Kidney (tissue), 14 donors: Measurements from ENCODE around the gene STAG1. TPM values are rescaled to one million over a fixed set of nuclear protein-coding genes. Genes with fewer than 3 reads are reported as not detected.

ENCODE experiments used
- DNase-seq, 5 donors: peaks; one replicate each; pipeline ENCODE4 v3.0.0-alpha.2; 2013 to 2020
- FAIRE-seq: peaks from 2 replicates; lab custom pipeline; 2012; peaks lifted over from hg19 to GRCh38; lab: Jason Lieb, UNC
- H3K27ac ChIP-seq, 2 donors: one replicate each; pipeline ENCODE4 v1.7.0; 2013; ENCODE audit warnings: low read depth in 2 of 2, low read length in 2 of 2, inconsistent platforms in 1 of 2
- H3K27me3 ChIP-seq: one replicate; pipeline ENCODE4 v1.7.1; 2013; ENCODE audit warnings: low read length, inconsistent platforms; ENCODE audit not compliant: control insufficient read depth, insufficient read depth
- H3K36me3 ChIP-seq, 3 donors: one replicate each; pipeline versions ENCODE4 v1.7.0 to v1.7.1; 2013; ENCODE audit warnings: low read length in 3 of 3, control low read depth in 1 of 3, inconsistent platforms in 1 of 3; ENCODE audit not compliant: insufficient read depth in 3 of 3, control insufficient read depth in 2 of 3
- H3K4me1 ChIP-seq, 3 donors: one replicate each; pipeline versions ENCODE4 v1.7.0 to v1.7.1; 2013; ENCODE audit warnings: low read length in 3 of 3, inconsistent platforms in 1 of 3, low read depth in 1 of 3; ENCODE audit not compliant: control insufficient read depth in 2 of 3, insufficient read depth in 2 of 3
- H3K4me3 ChIP-seq, 3 donors: one replicate each; pipeline versions ENCODE4 v1.7.0 to v1.8.1; 2013; ENCODE audit warnings: low read length in 3 of 3, control low read depth in 1 of 3, inconsistent platforms in 1 of 3
- H3K9ac ChIP-seq, 3 donors: one replicate each; pipeline versions ENCODE4 v1.7.0 to v1.7.1; 2013; ENCODE audit warnings: low read length in 3 of 3, control low read depth in 1 of 3, inconsistent platforms in 1 of 3
- H3K9me3 ChIP-seq, 3 donors: one replicate each; pipeline versions ENCODE4 v1.7.0 to v1.7.1; 2013; ENCODE audit warnings: low read length in 3 of 3, control low read depth in 1 of 3, inconsistent platforms in 1 of 3; ENCODE audit not compliant: control insufficient read depth in 2 of 3, insufficient read depth in 1 of 3
- CTCF ChIP-seq: IDR thresholded peaks from 3 replicates; pipeline ENCODE4 v1.5.1; 2012; ENCODE audit warnings: mild to moderate bottlenecking, moderate library complexity, borderline replicate concordance; ENCODE audit not compliant: insufficient read depth; ENCODE audit errors: extremely low read depth
- intact Hi-C: fragments of 100-400 bp; cut with DNase I; formaldehyde crosslinking; loops from one replicate; pipeline ENCODE4 v1.11.1; 2022
- polyA plus RNA-seq: library from polyadenylated mRNA; stranded (reverse); fragments of 350-450 nt; fragmentation: Illumina TruSeq; extraction: RNeasy Lipid Tissue Mini Kit (QIAGEN cat#74804); gene quantifications from one replicate; pipeline ENCODE4 v1.2.3, GENCODE V29; 2014; ENCODE audit warnings: low read depth, low replicate concordance; ENCODE audit not compliant: insufficient read depth
- total RNA-seq: library from RNA; stranded (reverse); fragmentation: NEBNext Ultra II Directional; extraction: Animal tissue kit (Norgen Biotek cat#: 25700); gene quantifications from one replicate; pipeline ENCODE4 v1.2.1, GENCODE V29; 2021
- donor health status: control.
- donor health status: control.
- donor health status: control.
- donor health status: control.
- donor health status: control.
- donor health status: DM: yes; HTN: yes; CAD: no.
- donor health status: Normal renal cell carcinoma (clear cell type).

STAG1 gene
- total and polyA plus RNA-seq, 2 donors from 2014 or later = 7.8 to 49.9 TPM

GRCh38 chr3:136473716-136474326 lies 278.4 kb downstream of the STAG1 start:
- H3K9me3 ChIP-seq = no peaks in the 10 kb centered on the region
- peaks cover 2 to 9% (median 7%) of the 10 kb centered on the region in 3 donors for H3K36me3 ChIP-seq
- no peak for TF ChIP-seq CTCF
- no peaks in the 10 kb centered on the region for H3K27me3 ChIP-seq
- DNase-seq (no peak), FAIRE-seq (no peak)
- intact Hi-C loops = no loop called here
- no peak overlapping the region for H3K9ac ChIP-seq
- no peak overlapping the region for H3K4me3 ChIP-seq
- no peak overlapping the region for H3K27ac ChIP-seq
- no peaks in the 10 kb centered on the region for H3K4me1 ChIP-seq

- no peak for TF ChIP-seq CTCF
- no peaks in the 10 kb centered on the region for H3K27me3 ChIP-seq
- intact Hi-C loops = no loop called here
- H3K4me3 ChIP-seq = no peak overlapping the region
- H3K9me3 ChIP-seq = no peaks in the 10 kb centered on the region
- H3K36me3 ChIP-seq = no peaks in the 10 kb centered on the region
- H3K9ac ChIP-seq = no peak overlapping the region
- no peak for DNase-seq
- no peak for FAIRE-seq
- no peak overlapping the region for H3K27ac ChIP-seq
- H3K4me1 ChIP-seq = no peaks in the 10 kb centered on the region
Measured at GRCh38 chr3:136465296-136465695, 286.9 kb downstream of the STAG1 start.

GRCh38 chr3:136464502-136464901 lies 287.7 kb downstream of the STAG1 start:
- no peak overlapping the region for H3K27ac ChIP-seq
- H3K27me3 ChIP-seq = no peaks in the 10 kb centered on the region
- H3K9ac ChIP-seq = no peak overlapping the region
- H3K4me1 ChIP-seq = no peaks in the 10 kb centered on the region
- no peak overlapping the region for H3K4me3 ChIP-seq
- intact Hi-C loops = no loop called here
- FAIRE-seq (no peak), DNase-seq (no peak)
- TF ChIP-seq CTCF = no peak
- no peaks in the 10 kb centered on the region for H3K36me3 ChIP-seq
- H3K9me3 ChIP-seq = no peaks in the 10 kb centered on the region

GRCh38 chr3:136463170-136463569 lies 289.0 kb downstream of the STAG1 start:
- Histone ChIP-seq H3K4me1 (no peaks in the 10 kb centered on the region), H3K27ac (no peak overlapping the region), H3K27me3 (no peaks in the 10 kb centered on the region), H3K36me3 (no peaks in the 10 kb centered on the region), H3K4me3 (no peak overlapping the region), H3K9me3 (no peaks in the 10 kb centered on the region), H3K9ac (no peak overlapping the region)
- no peak for TF ChIP-seq CTCF
- FAIRE-seq (no peak), DNase-seq (no peak)
- intact Hi-C loops = no loop called here
